ENCODE results near the gene PKD1L1.

PKD1L1 gene

GRCh38 chr7:47934831-47935230 lies 13.4 kb downstream of the PKD1L1 start:
- no peaks in the 10 kb centered on the region for H3K4me1 ChIP-seq (ENCODE audit: control insufficient read depth, insufficient read depth, low read length)

GRCh38 chr7:47933215-47933614 lies 15.1 kb downstream of the PKD1L1 start:
- Histone ChIP-seq H3K4me3 (ENCODE audit: low read depth, low read length) (no peak overlapping the region), H3K36me3 (ENCODE audit: control insufficient read depth in 2 of 2, insufficient read depth in 1 of 2, low read length in 2 of 2) (no peaks in the 10 kb centered on the region), H3K4me1 (ENCODE audit: control insufficient read depth, insufficient read depth, low read length) (no peaks in the 10 kb centered on the region), H3K27ac (ENCODE audit: extremely low read depth, low read depth, low read length) (no peak overlapping the region), H3K9me3 (ENCODE audit: control insufficient read depth, insufficient read depth, low read depth, low read length) (no peaks in the 10 kb centered on the region)
- CTCF ChIA-PET: interaction anchor here (0.6 kb wide), 1 partner anchor 12 kb away, joined by 3 read pairs; no protein-coding TSS in a partner anchor
- TF ChIP-seq KLF17 (tag by site-specific recombination; IDR thresholded peaks at IDR 0.05) (no peak), RBAK (tag by site-specific recombination; IDR thresholded peaks at IDR 0.05) (no peak), PRDM4 (tag by site-specific recombination; IDR thresholded peaks at IDR 0.05) (no peak), ZNF837 (tag by site-specific recombination; IDR thresholded peaks at IDR 0.05) (no peak), ZNF626 (tag by site-specific recombination; IDR thresholded peaks at IDR 0.05) (no peak), ZNF398 (tag by site-specific recombination; IDR thresholded peaks at IDR 0.05) (no peak), ZNF23 (tag by site-specific recombination; IDR thresholded peaks at IDR 0.05; ENCODE audit: borderline replicate concordance) (no peak), ZNF214 (tag by site-specific recombination; IDR thresholded peaks at IDR 0.05; ENCODE audit: borderline replicate concordance) (no peak), AEBP2 (tag by site-specific recombination; IDR thresholded peaks at IDR 0.05; ENCODE audit: borderline replicate concordance) (no peak)
- POLR2A ChIA-PET: no interaction called here

More at GRCh38 chr7:47934831-47935230, 13.4 kb downstream of the PKD1L1 start:
- H3K9me3 ChIP-seq (ENCODE audit: control insufficient read depth, insufficient read depth, low read depth, low read length): no peaks in the 10 kb centered on the region
- H3K36me3 ChIP-seq (ENCODE audit: control insufficient read depth in 2 of 2, insufficient read depth in 1 of 2, low read length in 2 of 2): no peaks in the 10 kb centered on the region
- H3K4me3 ChIP-seq (ENCODE audit: low read depth, low read length): no peak overlapping the region
- ChIA-PET CTCF (interaction anchor here (0.8 to 2.9 kb wide), 3 partner anchors 9 to 668 kb away, joined by 4 to 18 read pairs (median 5); no protein-coding TSS in a partner anchor), POLR2A (no interaction called here)
- no peak overlapping the region for H3K27ac ChIP-seq (ENCODE audit: extremely low read depth, low read depth, low read length)
- TF ChIP-seq ZNF132 (tag by site-specific recombination; IDR thresholded peaks at IDR 0.05; ENCODE audit: borderline replicate concordance) (no peak), SP7 (tag by site-specific recombination; IDR thresholded peaks at IDR 0.05) (no peak), GLIS2 (tag by site-specific recombination; IDR thresholded peaks at IDR 0.05) (no peak), ZBTB48 (tag by site-specific recombination; IDR thresholded peaks at IDR 0.05) (no peak), BCL11A (tag by site-specific recombination; IDR thresholded peaks at IDR 0.05; ENCODE audit: low read depth) (no peak), ZNF292 (tag by site-specific recombination; IDR thresholded peaks at IDR 0.05; ENCODE audit: borderline replicate concordance, low read depth) (no peak), ZBTB21 (tag by site-specific recombination; IDR thresholded peaks at IDR 0.05) (no peak), ZNF548 (tag by site-specific recombination; IDR thresholded peaks at IDR 0.05) (no peak), ZNF404 (tag by site-specific recombination; IDR thresholded peaks at IDR 0.05) (no peak), ZNF621 (tag by site-specific recombination; IDR thresholded peaks at IDR 0.05) (no peak)

Data from HEK293 (cell line).